ENCODE results near the gene ATP13A5.

The ATP13A5 gene, protein sequence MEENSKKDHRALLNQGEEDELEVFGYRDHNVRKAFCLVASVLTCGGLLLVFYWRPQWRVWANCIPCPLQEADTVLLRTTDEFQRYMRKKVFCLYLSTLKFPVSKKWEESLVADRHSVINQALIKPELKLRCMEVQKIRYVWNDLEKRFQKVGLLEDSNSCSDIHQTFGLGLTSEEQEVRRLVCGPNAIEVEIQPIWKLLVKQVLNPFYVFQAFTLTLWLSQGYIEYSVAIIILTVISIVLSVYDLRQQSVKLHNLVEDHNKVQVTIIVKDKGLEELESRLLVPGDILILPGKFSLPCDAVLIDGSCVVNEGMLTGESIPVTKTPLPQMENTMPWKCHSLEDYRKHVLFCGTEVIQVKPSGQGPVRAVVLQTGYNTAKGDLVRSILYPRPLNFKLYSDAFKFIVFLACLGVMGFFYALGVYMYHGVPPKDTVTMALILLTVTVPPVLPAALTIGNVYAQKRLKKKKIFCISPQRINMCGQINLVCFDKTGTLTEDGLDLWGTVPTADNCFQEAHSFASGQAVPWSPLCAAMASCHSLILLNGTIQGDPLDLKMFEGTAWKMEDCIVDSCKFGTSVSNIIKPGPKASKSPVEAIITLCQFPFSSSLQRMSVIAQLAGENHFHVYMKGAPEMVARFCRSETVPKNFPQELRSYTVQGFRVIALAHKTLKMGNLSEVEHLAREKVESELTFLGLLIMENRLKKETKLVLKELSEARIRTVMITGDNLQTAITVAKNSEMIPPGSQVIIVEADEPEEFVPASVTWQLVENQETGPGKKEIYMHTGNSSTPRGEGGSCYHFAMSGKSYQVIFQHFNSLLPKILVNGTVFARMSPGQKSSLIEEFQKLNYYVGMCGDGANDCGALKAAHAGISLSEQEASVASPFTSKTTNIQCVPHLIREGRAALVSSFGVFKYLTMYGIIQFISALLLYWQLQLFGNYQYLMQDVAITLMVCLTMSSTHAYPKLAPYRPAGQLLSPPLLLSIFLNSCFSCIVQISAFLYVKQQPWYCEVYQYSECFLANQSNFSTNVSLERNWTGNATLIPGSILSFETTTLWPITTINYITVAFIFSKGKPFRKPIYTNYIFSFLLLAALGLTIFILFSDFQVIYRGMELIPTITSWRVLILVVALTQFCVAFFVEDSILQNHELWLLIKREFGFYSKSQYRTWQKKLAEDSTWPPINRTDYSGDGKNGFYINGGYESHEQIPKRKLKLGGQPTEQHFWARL

DNA sequence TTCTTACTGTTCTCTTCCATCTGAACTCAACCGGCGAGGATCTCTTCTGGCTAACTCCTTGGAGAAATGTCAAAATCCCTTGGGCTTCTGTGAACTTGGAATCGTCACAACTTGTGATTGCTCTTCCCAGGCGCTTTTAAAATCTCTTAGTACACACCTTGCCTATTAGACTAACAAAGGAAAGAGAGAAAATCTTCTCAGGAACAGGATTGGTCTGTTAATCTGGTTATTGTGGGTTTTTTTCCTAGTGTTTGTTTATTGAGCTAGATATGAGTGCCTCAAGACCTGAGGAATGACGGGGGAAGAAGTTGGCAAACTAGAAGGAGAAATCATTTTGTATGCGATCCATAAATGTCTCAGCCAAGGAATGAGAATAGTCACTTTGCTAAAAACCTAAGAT lies at the start of gene ATP13A5:
ATP13A5 (minus strand) TSS at position 48 of the 400 bp plus-strand sequence; CDS start at position 20, 28 bp downstream.
- Histone ChIP-seq H3K4me1 (ENCODE audit: control insufficient read depth, insufficient read depth, low read length) (peaks cover 2% of the 10 kb centered on the region), H3K36me3 (ENCODE audit: control insufficient read depth, insufficient read depth, low read length) (no peaks in the 10 kb centered on the region), H3K4me3 (ENCODE audit: low read depth, low read length) (no peak within 1 kb of the TSS), H3K27me3 (ENCODE audit: control insufficient read depth, insufficient read depth, low read length) (no peaks in the 10 kb centered on the region), H3K9me3 (ENCODE audit: control insufficient read depth, insufficient read depth, low read length) (no peaks in the 10 kb centered on the region), H3K9ac (ENCODE audit: low read depth, low read length) (no peak within 1 kb of the TSS)

DNA sequence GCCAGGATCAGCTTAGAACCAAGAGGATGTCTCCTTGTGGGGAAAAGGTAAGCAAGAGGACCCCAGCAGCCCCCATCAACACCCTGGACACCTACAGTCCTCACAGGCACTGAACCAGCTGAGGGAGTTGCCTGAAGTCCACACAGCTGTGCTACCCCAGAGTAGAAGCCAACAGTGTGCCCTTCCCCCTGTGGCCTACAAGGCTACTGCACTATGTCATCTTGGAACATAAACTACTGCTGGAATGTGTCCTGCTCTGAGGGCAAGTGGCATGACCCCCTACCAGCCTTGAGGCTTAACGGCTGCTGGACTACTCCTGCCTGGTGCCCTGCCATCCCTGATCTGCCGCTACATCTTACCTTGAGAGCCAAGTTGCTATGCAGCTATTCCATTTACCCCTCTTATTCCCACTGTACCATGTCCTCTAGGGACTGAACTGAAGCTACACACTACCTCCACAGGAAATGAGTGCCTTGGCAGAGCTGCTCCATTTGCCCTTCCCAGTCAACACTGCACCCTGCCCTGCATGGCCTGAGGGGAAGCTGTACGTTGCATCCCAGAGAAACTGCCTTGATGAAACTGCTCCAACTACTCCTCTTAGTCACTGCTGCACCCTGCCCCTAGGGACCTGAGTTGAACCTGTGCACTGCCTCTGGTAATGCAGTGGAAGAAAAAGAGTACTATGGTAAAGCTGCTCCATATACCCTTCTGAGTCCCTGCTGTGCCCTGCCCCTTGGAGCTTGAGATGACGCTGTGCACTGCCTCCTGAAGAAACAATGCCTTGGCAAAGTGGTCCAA lies 40.2 kb upstream of the ATP13A5 start:
- Histone ChIP-seq H3K9me3 (ENCODE audit: control insufficient read depth, insufficient read depth, low read length) (peaks cover 8% of the 10 kb centered on the region), H3K9ac (ENCODE audit: low read depth, low read length) (no peak overlapping the region), H3K36me3 (ENCODE audit: control insufficient read depth, insufficient read depth, low read length) (no peaks in the 10 kb centered on the region), H3K4me1 (ENCODE audit: control insufficient read depth, insufficient read depth, low read length) (no peaks in the 10 kb centered on the region), H3K4me3 (ENCODE audit: low read depth, low read length) (no peak overlapping the region), H3K27me3 (ENCODE audit: control insufficient read depth, insufficient read depth, low read length) (no peaks in the 10 kb centered on the region)

DNA sequence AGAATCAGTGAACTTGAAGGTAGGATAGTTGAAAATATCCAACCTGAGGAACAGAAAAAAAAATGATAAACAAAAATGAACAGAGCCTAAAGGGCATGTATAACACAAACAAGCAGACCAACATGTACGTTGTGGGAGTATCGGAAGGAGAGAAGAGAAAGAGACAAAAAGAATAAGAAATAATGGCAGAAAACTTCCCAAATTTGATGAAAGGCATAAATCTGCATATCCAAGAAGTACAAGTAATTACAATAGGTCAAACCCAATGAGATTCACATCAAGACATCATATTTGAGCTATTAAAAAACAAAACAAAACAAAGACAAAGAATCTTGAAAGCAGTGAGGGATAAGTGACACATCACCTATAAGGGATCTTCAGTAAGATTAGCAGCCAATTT lies 38.1 kb upstream of the ATP13A5 start:
- Histone ChIP-seq H3K9me3 (ENCODE audit: control insufficient read depth, insufficient read depth, low read length) (peaks cover 8% of the 10 kb centered on the region), H3K4me3 (ENCODE audit: low read depth, low read length) (no peak overlapping the region)

DNA sequence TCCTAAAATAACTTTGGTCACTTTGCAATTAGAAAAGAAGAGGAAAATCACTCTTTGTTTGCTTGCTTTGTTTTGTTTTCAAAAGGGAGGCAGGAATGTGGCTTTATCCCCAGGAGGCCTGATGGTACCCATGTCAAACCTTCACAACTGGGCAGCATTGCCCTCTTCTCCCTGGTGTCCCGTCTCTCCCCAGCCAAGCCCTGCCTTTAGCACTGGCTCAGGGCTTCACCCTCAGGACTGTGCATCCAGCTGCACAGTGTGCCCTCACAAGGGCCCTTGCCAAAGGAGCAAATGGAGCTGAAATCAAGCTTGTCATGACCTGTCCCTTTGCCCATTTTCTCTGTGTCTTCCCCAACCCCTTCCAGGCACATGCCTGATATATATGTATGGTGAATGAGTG lies 29.1 kb upstream of the ATP13A5 start:
- H3K36me3 ChIP-seq (ENCODE audit: control insufficient read depth, insufficient read depth, low read length) = no peaks in the 10 kb centered on the region
- H3K9ac ChIP-seq (ENCODE audit: low read depth, low read length) = no peak overlapping the region
- no peaks in the 10 kb centered on the region for H3K9me3 ChIP-seq (ENCODE audit: control insufficient read depth, insufficient read depth, low read length)
- H3K27me3 ChIP-seq (ENCODE audit: control insufficient read depth, insufficient read depth, low read length) = no peaks in the 10 kb centered on the region
- no peak overlapping the region for H3K4me3 ChIP-seq (ENCODE audit: low read depth, low read length)
- peaks cover 2% of the 10 kb centered on the region for H3K4me1 ChIP-seq (ENCODE audit: control insufficient read depth, insufficient read depth, low read length)

More for the DNA sequence above, 38.1 kb upstream of the ATP13A5 start:
- Histone ChIP-seq H3K4me1 (ENCODE audit: control insufficient read depth, insufficient read depth, low read length) (no peaks in the 10 kb centered on the region), H3K36me3 (ENCODE audit: control insufficient read depth, insufficient read depth, low read length) (no peaks in the 10 kb centered on the region), H3K27me3 (ENCODE audit: control insufficient read depth, insufficient read depth, low read length) (no peaks in the 10 kb centered on the region), H3K9ac (ENCODE audit: low read depth, low read length) (no peak overlapping the region)

DNA sequence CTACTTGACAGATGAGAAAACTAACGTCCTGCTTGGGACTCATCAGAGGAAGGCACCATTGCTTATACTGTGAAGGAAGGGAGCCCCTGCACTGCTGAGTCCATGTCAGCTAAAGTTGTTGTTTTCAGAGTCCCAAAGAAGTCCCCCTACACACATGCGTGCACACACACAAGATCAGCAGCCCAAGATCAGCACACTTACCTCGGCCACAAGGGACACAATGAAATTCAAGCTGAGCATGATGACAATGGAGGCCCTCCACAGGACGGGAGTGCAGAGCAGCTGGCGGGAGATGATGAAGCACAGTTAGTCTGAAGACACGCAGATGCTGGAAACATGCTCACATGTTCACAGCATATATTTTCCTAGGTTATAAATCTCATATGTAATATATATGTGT lies 28.6 kb upstream of the ATP13A5 start:
- Histone ChIP-seq H3K27me3 (ENCODE audit: control insufficient read depth, insufficient read depth, low read length) (no peaks in the 10 kb centered on the region), H3K9me3 (ENCODE audit: control insufficient read depth, insufficient read depth, low read length) (no peaks in the 10 kb centered on the region)

DNA sequence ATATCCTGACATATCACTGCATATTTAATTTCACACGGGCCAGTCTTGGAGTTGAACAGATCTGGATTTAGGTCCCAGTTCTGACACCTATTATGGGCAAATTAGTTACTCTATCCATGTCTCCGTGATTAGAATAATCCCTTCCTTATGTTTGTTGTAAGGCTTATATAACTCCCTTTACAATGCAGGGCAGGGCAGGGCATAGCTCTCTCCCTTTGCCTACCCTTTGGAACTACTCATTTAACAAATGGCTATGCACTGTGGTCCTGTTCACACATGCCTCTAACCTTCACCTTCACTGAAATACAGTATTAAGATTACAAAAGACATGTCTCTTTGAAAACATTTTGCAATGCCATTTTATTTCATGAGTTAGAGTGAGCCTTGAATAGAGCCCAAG lies 24.8 kb upstream of the ATP13A5 start:
- Histone ChIP-seq H3K4me3 (ENCODE audit: low read depth, low read length) (no peak overlapping the region), H3K9me3 (ENCODE audit: control insufficient read depth, insufficient read depth, low read length) (no peaks in the 10 kb centered on the region), H3K36me3 (ENCODE audit: control insufficient read depth, insufficient read depth, low read length) (no peaks in the 10 kb centered on the region), H3K4me1 (ENCODE audit: control insufficient read depth, insufficient read depth, low read length) (peaks cover 2% of the 10 kb centered on the region), H3K27me3 (ENCODE audit: control insufficient read depth, insufficient read depth, low read length) (no peaks in the 10 kb centered on the region), H3K9ac (ENCODE audit: low read depth, low read length) (no peak overlapping the region)

More for the DNA sequence above, 28.6 kb upstream of the ATP13A5 start:
- peaks cover 2% of the 10 kb centered on the region for H3K4me1 ChIP-seq (ENCODE audit: control insufficient read depth, insufficient read depth, low read length)
- H3K36me3 ChIP-seq (ENCODE audit: control insufficient read depth, insufficient read depth, low read length) = no peaks in the 10 kb centered on the region
- no peak overlapping the region for H3K4me3 ChIP-seq (ENCODE audit: low read depth, low read length)
- no peak overlapping the region for H3K9ac ChIP-seq (ENCODE audit: low read depth, low read length)

DNA sequence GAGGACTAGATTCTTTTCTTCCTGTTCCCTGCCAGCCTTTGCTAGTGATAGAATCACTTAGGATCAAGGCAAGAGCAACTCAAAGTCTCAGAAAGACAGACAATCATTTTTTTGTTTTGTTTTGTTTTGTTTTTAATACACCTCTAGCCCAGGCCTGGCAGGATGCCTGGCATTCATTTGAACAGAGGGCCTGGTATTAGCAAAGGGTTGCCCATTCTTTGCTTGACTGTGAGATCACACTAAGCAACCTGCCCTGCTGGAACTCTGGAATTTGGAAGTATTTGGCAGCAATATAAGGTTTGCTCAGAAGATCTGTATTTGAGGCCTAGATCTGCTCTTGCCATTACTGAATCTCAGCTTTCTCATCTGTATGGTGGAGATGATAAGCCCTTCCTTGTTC lies 21.8 kb upstream of the ATP13A5 start:
- H3K4me3 ChIP-seq (ENCODE audit: low read depth, low read length) = no peak overlapping the region
- H3K9me3 ChIP-seq (ENCODE audit: control insufficient read depth, insufficient read depth, low read length) = no peaks in the 10 kb centered on the region
- no peaks in the 10 kb centered on the region for H3K36me3 ChIP-seq (ENCODE audit: control insufficient read depth, insufficient read depth, low read length)
- no peaks in the 10 kb centered on the region for H3K27me3 ChIP-seq (ENCODE audit: control insufficient read depth, insufficient read depth, low read length)
- no peak overlapping the region for H3K9ac ChIP-seq (ENCODE audit: low read depth, low read length)
- no peaks in the 10 kb centered on the region for H3K4me1 ChIP-seq (ENCODE audit: control insufficient read depth, insufficient read depth, low read length)

DNA sequence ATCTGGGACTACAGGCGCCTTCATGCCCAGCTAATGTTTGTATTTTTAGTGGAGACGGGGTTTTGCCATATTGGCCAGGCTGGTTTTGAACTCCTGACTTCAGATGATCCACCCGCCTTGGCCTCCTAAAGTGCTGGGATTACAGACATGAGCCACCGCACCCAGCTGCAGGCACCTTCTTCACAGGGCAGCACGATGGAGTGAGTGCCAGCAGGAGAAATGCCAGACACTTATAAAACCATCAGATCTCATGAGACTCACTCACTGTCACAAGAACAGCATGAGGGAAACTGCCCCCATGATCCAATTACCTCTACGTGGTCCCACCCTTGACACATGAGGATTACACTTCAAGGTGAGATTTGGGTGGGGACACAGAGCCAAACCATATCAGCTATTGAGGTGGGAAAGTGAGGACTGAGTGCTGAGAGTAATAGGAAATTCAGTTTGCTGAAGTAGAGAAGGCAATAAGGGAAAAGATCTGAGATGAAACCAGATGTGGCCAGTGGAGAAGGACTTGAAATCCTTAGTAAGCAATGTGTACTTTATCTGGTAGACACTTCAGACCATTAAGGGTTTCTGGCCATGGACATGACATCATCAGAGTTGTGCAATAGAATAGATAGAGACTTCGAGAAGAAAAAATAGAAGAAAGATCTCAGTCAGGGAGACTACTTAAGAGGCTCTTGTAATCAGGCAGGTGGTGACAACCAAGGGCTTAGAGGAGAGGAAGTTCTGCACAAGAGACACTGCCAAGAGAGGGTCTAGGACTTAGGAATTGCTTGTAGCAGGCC lies 18.1 kb upstream of the ATP13A5 start:
- Histone ChIP-seq H3K27me3 (ENCODE audit: control insufficient read depth, insufficient read depth, low read length) (no peaks in the 10 kb centered on the region), H3K9me3 (ENCODE audit: control insufficient read depth, insufficient read depth, low read length) (no peaks in the 10 kb centered on the region), H3K4me3 (ENCODE audit: low read depth, low read length) (no peak overlapping the region), H3K36me3 (ENCODE audit: control insufficient read depth, insufficient read depth, low read length) (no peaks in the 10 kb centered on the region), H3K9ac (ENCODE audit: low read depth, low read length) (no peak overlapping the region), H3K4me1 (ENCODE audit: control insufficient read depth, insufficient read depth, low read length) (no peaks in the 10 kb centered on the region)

DNA sequence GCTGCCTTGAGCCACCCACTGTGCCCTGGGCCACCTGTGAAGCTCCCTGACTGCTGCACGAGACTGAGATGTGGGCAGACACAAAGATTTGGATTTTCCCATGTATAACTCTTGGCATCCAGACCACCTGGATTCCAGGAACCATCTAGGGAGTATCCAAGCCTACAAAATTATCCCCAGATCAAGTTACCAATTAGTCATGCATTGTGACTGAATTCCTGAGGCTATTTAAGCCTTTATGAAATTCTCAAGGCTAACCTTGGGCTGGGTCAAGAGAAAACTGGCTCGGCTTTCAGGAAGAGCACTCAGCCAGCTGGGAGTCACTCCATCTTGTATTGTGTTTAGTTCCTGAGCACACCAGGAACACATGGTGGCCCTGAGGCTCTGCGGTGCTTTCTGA lies 13.3 kb upstream of the ATP13A5 start:
- H3K4me1 ChIP-seq (ENCODE audit: control insufficient read depth, insufficient read depth, low read length) = peaks cover 2% of the 10 kb centered on the region
- no peaks in the 10 kb centered on the region for H3K9me3 ChIP-seq (ENCODE audit: control insufficient read depth, insufficient read depth, low read length)
- no peaks in the 10 kb centered on the region for H3K36me3 ChIP-seq (ENCODE audit: control insufficient read depth, insufficient read depth, low read length)

DNA sequence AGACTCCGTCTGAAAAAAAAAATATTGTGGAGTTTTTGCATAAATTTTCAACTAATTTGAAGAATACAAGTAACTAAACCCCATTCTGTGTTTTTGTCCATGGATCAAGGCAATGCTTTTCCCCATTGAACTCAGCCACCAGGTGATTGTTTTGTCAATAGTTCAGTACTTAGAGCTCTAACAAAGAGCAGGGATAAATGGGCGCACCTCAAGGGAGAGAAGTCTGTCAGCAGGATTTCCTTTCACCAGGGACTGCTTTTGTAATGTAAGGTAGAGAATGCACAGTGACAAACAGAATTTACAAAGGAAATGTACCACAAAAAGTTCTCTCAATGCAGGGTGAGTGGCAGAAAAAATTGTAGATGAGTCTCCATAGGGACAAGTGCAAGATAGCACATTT lies 10.8 kb upstream of the ATP13A5 start:
- no peaks in the 10 kb centered on the region for H3K9me3 ChIP-seq (ENCODE audit: control insufficient read depth, insufficient read depth, low read length)
- no peaks in the 10 kb centered on the region for H3K27me3 ChIP-seq (ENCODE audit: control insufficient read depth, insufficient read depth, low read length)
- H3K9ac ChIP-seq (ENCODE audit: low read depth, low read length) = no peak overlapping the region
- peaks cover 2% of the 10 kb centered on the region for H3K4me1 ChIP-seq (ENCODE audit: control insufficient read depth, insufficient read depth, low read length)
- no peak overlapping the region for H3K4me3 ChIP-seq (ENCODE audit: low read depth, low read length)
- H3K36me3 ChIP-seq (ENCODE audit: control insufficient read depth, insufficient read depth, low read length) = no peaks in the 10 kb centered on the region

More for the DNA sequence above, 13.3 kb upstream of the ATP13A5 start:
- no peaks in the 10 kb centered on the region for H3K27me3 ChIP-seq (ENCODE audit: control insufficient read depth, insufficient read depth, low read length)
- no peak overlapping the region for H3K4me3 ChIP-seq (ENCODE audit: low read depth, low read length)
- no peak overlapping the region for H3K9ac ChIP-seq (ENCODE audit: low read depth, low read length)

Measured in iPS-15b (cell line).